Esophagus muscularis mucosa (tissue), 4 donors: Measurements from ENCODE around the gene ZBED4. TPM values are rescaled to one million over a fixed set of nuclear protein-coding genes. Genes with fewer than 3 reads are reported as not detected.

ENCODE experiments used
- DNase-seq: peaks from one replicate; pipeline ENCODE4 v3.0.0-alpha.2; 2017; ENCODE audit errors: extremely low spot score
- H3K27ac ChIP-seq, 4 donors: fragments of 200-600 bp; sonication (generic); replicated peaks in 1 of 4; 1 replicate in 3 of 4; 2 replicates in 1 of 4; pipeline ENCODE4 v1.5.1; 2016 to 2019; ENCODE audit warnings: mild to moderate bottlenecking in 1 of 4
- H3K27me3 ChIP-seq, 4 donors: fragments of 200-600 bp; sonication (generic); one replicate each; pipeline versions ENCODE4 v1.5.1 to v1.6.0; 2016 to 2019
- H3K36me3 ChIP-seq, 4 donors: fragments of 200-600 bp; sonication (generic); one replicate each; pipeline ENCODE4 v1.5.1; 2016 to 2019
- H3K4me1 ChIP-seq, 4 donors: fragments of 200-600 bp; sonication (generic); one replicate each; pipeline ENCODE4 v1.5.1; 2016 to 2019
- H3K4me3 ChIP-seq, 4 donors: fragments of 200-600 bp; sonication (generic); 1 replicate in 2 of 4; 2 replicates in 2 of 4; pipeline ENCODE4 v1.5.1; 2016 to 2019; ENCODE audit warnings: mild to moderate bottlenecking in 4 of 4, moderate library complexity in 1 of 4
- H3K9me3 ChIP-seq, 4 donors: fragments of 200-600 bp; sonication (generic); 1 replicate in 3 of 4; 2 replicates in 1 of 4; pipeline ENCODE4 v1.5.1; 2016 to 2019
- EP300 ChIP-seq: sonication (generic); formaldehyde crosslinking; IDR thresholded peaks from one replicate; pipeline ENCODE4 v1.6.1; 2017; ENCODE audit warnings: antibody characterized with exemption
- POLR2A ChIP-seq: fragments of 450-650 bp; IDR thresholded peaks from one replicate; pipeline ENCODE4 v1.6.1; 2017; ENCODE audit warnings: antibody characterized with exemption, moderate library complexity, mild to moderate bottlenecking, low read depth
- POLR2AphosphoS5 ChIP-seq, 2 donors: sonication (generic); formaldehyde crosslinking; IDR thresholded peaks; one replicate each; pipeline ENCODE4 v1.6.1; 2017; ENCODE audit warnings: antibody characterized with exemption in 2 of 2
- WGBS: methylation state at CpG from one replicate; pipeline ENCODE4 v1.1.5; 2018; 5-methylcytosine and 5-hydroxymethylcytosine counted together
- intact Hi-C: fragments of 100-400 bp; cut with DNase I; formaldehyde crosslinking; loops from one replicate; pipeline ENCODE4 v1.15.1; 2023
- total RNA-seq, 4 donors: library from RNA; depleted of rRNA; stranded (reverse); fragments of >200 nt; gene quantifications; one replicate each; pipeline versions ENCODE4 v1.1.0 to v1.2.1, GENCODE V29; 2016
- TF ChIP-seq, protein P1 (sequence below), 3 experiments: fragments of 200-600 bp in 2 of 3; fragments of 450-650 bp in 1 of 3; sonication (generic) in 2 of 3; IDR thresholded peaks; one replicate each; pipeline ENCODE4 v1.5.1; 2017 to 2019; ENCODE audit warnings: antibody characterized with exemption in 3 of 3, mild to moderate bottlenecking in 2 of 3, moderate library complexity in 1 of 3

ZBED4 gene
- total RNA-seq, 4 donors from 2014 or later = 6.6 to 11.1 (median 9.5) TPM

DNA sequence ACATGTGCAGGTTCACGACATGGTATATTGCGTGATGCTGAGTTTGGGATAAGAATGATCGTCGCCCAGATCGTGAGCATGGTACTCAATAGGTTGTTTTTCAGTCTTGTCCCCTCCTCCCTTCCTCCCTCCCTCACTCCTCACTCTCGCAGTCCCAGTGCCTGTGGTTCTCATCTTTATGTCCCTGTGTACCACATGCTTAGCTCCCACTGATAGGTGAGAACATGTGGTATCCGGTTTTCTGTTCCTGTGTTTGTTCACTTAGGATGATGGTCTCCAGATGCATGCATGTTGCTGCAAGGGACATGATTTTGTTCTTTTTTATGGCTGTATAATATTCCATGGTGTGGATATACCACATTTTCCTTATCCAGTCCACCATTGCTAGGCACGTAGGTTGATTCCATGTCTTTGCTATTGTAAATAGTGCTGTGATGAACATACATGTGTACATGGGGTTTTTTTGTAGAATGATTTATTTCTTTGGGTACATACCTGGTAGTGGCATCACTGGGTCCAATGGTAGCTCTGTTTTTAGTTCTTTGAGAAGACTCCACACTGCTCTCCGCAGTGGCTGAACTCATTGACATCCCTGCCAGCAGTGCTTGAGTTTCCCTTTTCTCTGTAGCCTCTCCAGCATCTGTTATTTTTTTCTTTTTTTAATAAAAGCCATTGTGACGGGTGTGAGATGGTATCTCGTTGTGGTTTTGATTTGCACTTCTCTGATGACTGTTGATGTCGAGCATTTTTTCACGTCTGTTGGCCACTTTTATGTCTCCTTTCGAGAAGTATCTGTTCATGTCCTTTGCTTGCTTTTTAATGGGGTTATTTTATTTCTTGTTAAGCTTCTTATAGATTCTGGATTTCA lies 16.4 kb downstream of the ZBED4 start:
- Histone ChIP-seq H3K4me1 (no peaks in the 10 kb centered on the region), H3K9me3 (peaks cover 0 to 38% (median 29%) of the 10 kb centered on the region in 4 donors), H3K36me3 (peaks cover 0 to 7% (median 2%) of the 10 kb centered on the region in 4 donors), H3K27ac (no peak overlapping the region), H3K4me3 (no peak overlapping the region), H3K27me3 (peaks cover 0 to 3% (median 0%) of the 10 kb centered on the region in 4 donors)
- DNase-seq = no peak
- no peak for TF ChIP-seq POLR2A
- TF ChIP-seq EP300 = no peak
- no peak for TF ChIP-seq POLR2AphosphoS5 (IDR thresholded peaks at IDR 0.05)
- 89% methylated on average over 13 of the region's 14 CpGs for WGBS
- intact Hi-C loops = no loop called here

GRCh38 chr22:49871482-49871881 lies 17.8 kb downstream of the ZBED4 start:
- Histone ChIP-seq H3K27me3 (peaks cover 0 to 3% (median 0%) of the 10 kb centered on the region in 4 donors), H3K27ac (no peak overlapping the region), H3K4me1 (no peaks in the 10 kb centered on the region), H3K9me3 (peaks cover 0 to 24% (median 16%) of the 10 kb centered on the region in 4 donors), H3K36me3 (peaks cover 0 to 7% (median 2%) of the 10 kb centered on the region in 4 donors), H3K4me3 (no peak overlapping the region)
- 96% methylated on average over 4 of the region's 4 CpGs for WGBS
- TF ChIP-seq EP300 (no peak), POLR2A (no peak), POLR2AphosphoS5 (IDR thresholded peaks at IDR 0.05) (no peak)
- TF ChIP-seq, protein P1, sequence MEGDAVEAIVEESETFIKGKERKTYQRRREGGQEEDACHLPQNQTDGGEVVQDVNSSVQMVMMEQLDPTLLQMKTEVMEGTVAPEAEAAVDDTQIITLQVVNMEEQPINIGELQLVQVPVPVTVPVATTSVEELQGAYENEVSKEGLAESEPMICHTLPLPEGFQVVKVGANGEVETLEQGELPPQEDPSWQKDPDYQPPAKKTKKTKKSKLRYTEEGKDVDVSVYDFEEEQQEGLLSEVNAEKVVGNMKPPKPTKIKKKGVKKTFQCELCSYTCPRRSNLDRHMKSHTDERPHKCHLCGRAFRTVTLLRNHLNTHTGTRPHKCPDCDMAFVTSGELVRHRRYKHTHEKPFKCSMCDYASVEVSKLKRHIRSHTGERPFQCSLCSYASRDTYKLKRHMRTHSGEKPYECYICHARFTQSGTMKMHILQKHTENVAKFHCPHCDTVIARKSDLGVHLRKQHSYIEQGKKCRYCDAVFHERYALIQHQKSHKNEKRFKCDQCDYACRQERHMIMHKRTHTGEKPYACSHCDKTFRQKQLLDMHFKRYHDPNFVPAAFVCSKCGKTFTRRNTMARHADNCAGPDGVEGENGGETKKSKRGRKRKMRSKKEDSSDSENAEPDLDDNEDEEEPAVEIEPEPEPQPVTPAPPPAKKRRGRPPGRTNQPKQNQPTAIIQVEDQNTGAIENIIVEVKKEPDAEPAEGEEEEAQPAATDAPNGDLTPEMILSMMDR (IDR thresholded peaks at IDR 0.05) = no peak
- intact Hi-C loops = no loop called here
- DNase-seq = no peak

GRCh38 chr22:49872347-49872746 lies 18.7 kb downstream of the ZBED4 start:
- peaks cover 0 to 5% (median 2%) of the 10 kb centered on the region in 4 donors for H3K36me3 ChIP-seq
- 88% methylated on average over 7 of the region's 7 CpGs for WGBS
- no peak overlapping the region for H3K4me3 ChIP-seq
- peaks cover 0 to 3% (median 0%) of the 10 kb centered on the region in 4 donors for H3K27me3 ChIP-seq
- no peak for DNase-seq
- H3K9me3 ChIP-seq = peaks cover 0 to 15% (median 11%) of the 10 kb centered on the region in 4 donors
- no peaks in the 10 kb centered on the region for H3K4me1 ChIP-seq
- no peak overlapping the region for H3K27ac ChIP-seq
- intact Hi-C loops = no loop called here
- TF ChIP-seq POLR2A (no peak), POLR2AphosphoS5 (IDR thresholded peaks at IDR 0.05) (no peak), EP300 (no peak)
- TF ChIP-seq, protein P1 (IDR thresholded peaks at IDR 0.05) = no peak

DNA sequence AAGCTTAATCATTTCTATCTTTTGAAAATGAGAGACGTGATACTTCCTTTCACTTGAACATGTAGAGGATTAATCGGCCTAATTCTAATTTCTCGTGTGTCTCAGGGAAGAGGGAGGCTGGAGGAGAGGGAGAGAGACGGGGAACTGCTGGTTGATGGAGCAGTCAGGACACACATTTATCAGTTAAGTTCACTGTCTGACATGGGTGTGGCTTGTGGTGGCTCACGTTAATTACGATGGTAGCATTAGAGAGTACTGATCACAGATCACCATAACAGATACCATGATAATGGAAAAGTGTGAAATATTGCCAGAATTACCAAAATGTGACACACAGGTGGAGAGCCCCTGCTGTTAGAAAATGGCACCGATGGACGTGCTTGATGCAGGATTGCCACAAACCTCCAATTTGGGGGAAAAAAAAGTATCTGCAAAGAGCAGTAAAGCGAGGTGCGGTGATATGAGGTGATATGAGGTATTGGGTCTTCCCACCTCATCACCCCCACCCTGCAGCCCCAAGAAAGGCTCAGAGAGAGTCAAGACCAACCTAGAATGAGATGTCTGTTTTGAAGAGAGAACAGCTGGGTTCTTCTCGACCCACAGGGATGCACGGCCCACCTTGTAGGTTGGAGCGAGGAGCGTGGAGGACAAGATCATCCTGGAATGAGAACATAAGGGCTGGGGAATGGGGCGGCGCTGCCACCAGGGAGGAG lies 19.7 kb downstream of the ZBED4 start:
- intact Hi-C loops = no loop called here
- no peak overlapping the region for H3K4me3 ChIP-seq
- TF ChIP-seq, protein P1 (IDR thresholded peaks at IDR 0.05) = no peak
- TF ChIP-seq EP300 = no peak
- TF ChIP-seq POLR2A = no peak
- TF ChIP-seq POLR2AphosphoS5 (IDR thresholded peaks at IDR 0.05) = no peak
- no peaks in the 10 kb centered on the region for H3K27me3 ChIP-seq
- DNase-seq = no peak
- peaks cover 0 to 15% (median 10%) of the 10 kb centered on the region in 4 donors for H3K9me3 ChIP-seq
- H3K4me1 ChIP-seq = no peaks in the 10 kb centered on the region
- 96% methylated on average over 15 of the region's 16 CpGs for WGBS
- no peak overlapping the region for H3K27ac ChIP-seq
- no peaks in the 10 kb centered on the region for H3K36me3 ChIP-seq

GRCh38 chr22:49877642-49878041 lies 24.0 kb downstream of the ZBED4 start:
- Histone ChIP-seq H3K27ac (no peak overlapping the region), H3K9me3 (no peaks in the 10 kb centered on the region), H3K4me1 (no peaks in the 10 kb centered on the region), H3K4me3 (no peak overlapping the region), H3K36me3 (no peaks in the 10 kb centered on the region), H3K27me3 (no peaks in the 10 kb centered on the region)
- intact Hi-C loops = no loop called here
- TF ChIP-seq EP300 (no peak), POLR2AphosphoS5 (IDR thresholded peaks at IDR 0.05) (no peak), POLR2A (no peak)
- TF ChIP-seq, protein P1 (IDR thresholded peaks at IDR 0.05) = no peak
- 100% methylated on average over 7 of the region's 7 CpGs for WGBS
- DNase-seq = no peak
